C4-2B (cell line): Measurements from ENCODE around the gene METAP1D.
"Not testable (repeated sequence)": the region's sequence is repeated elsewhere in the genome, so short reads cannot be mapped to it uniquely, and the experiment has no call there.

Experiments
- H3K27ac ChIP-seq: fragments of 450-650 bp; 2 replicates; pipeline ENCODE4 v1.5.1; 2017
- ZFX ChIP-seq: fragments of 450-650 bp; IDR thresholded peaks from 2 replicates; pipeline ENCODE4 v1.6.1; 2017
- TF ChIP-seq, protein P1 (sequence below): fragments of 450-650 bp; conservative IDR thresholded peaks from 2 replicates; pipeline ENCODE4 v1.5.1; 2017; ENCODE audit warnings: mild to moderate bottlenecking

The METAP1D gene

GRCh38 chr2:172109256-172109987 is 109.7 kb downstream of the METAP1D start:
- no peak for TF ChIP-seq ZFX
- TF ChIP-seq, protein P1, sequence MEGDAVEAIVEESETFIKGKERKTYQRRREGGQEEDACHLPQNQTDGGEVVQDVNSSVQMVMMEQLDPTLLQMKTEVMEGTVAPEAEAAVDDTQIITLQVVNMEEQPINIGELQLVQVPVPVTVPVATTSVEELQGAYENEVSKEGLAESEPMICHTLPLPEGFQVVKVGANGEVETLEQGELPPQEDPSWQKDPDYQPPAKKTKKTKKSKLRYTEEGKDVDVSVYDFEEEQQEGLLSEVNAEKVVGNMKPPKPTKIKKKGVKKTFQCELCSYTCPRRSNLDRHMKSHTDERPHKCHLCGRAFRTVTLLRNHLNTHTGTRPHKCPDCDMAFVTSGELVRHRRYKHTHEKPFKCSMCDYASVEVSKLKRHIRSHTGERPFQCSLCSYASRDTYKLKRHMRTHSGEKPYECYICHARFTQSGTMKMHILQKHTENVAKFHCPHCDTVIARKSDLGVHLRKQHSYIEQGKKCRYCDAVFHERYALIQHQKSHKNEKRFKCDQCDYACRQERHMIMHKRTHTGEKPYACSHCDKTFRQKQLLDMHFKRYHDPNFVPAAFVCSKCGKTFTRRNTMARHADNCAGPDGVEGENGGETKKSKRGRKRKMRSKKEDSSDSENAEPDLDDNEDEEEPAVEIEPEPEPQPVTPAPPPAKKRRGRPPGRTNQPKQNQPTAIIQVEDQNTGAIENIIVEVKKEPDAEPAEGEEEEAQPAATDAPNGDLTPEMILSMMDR, result no peak
- H3K27ac ChIP-seq, result no peak overlapping the region

GRCh38 chr2:172109988-172110811 is 110.4 kb downstream of the METAP1D start:
- H3K27ac ChIP-seq, result no peak overlapping the region

DNA sequence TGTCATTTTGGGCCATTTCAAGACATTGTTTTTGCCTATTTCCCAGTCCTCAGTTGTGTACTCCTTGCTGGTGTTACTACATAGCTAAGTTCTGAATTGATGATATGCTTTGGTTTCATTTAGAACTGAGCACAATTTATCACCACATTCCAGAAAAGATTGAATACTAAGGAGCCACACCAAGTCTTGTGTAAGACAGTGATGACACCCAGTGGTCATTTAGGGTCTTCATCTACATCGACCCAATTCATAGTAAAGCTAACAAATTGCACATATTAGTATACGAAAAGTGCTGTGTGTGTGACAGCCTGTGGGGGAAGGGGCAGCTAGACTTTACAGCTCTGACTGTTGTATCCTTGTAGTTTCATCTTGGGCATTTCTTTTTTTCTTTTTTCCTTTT is 113.9 kb downstream of the METAP1D start:
- H3K27ac ChIP-seq, result no peak overlapping the region
- no peak for TF ChIP-seq ZFX
- TF ChIP-seq, protein P1, result peak; percentile 40

More at GRCh38 chr2:172109988-172110811, 110.4 kb downstream of the METAP1D start:
- TF ChIP-seq, protein P1, result no peak
- TF ChIP-seq ZFX, result no peak

- H3K27ac ChIP-seq, result not testable (repeated sequence)
Observed at GRCh38 chr2:172114176-172114575, 114.4 kb downstream of the METAP1D start.

GRCh38 chr2:172114579-172114978 is 114.8 kb downstream of the METAP1D start:
- TF ChIP-seq, protein P1, result no peak
- no peak for TF ChIP-seq ZFX

DNA sequence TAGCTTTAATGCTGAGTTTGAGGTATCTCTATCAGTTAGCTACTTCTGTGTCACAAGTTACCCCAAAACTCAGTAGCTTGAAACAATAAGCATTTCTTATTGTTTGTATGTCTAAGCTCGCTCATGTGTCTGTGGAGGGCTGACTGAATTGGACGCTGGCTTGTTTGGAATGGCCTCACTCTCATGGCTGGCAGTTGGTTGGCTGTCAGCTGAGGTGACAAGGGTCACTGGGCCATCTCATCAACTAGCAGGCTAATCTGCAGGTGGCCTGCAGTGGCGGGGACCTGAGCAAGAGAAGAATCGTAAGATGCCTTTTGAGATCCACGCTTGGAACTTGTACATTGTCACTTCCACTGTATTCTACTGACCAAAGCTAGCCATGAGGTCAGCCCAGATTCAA is 116.4 kb downstream of the METAP1D start:
- TF ChIP-seq ZFX, result no peak
- TF ChIP-seq, protein P1, result no peak
- no peak overlapping the region for H3K27ac ChIP-seq

More at GRCh38 chr2:172114579-172114978, 114.8 kb downstream of the METAP1D start:
- H3K27ac ChIP-seq, result no peak overlapping the region

DNA sequence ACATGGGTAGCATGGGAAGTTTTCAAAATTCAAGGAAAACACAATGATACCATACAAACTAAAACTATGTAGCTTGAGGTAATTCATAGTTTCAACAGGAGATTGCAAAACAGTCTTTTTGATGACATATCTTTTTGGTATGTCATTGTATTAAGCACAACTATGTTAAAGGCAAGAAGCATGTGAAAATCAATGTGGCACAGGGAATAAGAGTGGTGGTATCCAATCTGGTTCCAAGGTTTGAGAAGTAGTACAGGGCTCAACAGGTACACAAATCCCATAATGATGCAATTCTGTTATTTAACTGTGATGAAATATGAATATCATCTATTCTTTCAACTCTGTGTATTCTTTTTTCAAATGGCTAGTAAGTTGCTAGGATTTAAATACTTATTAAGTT is 119.3 kb downstream of the METAP1D start:
- TF ChIP-seq ZFX, result no peak
- TF ChIP-seq, protein P1, result no peak
- no peak overlapping the region for H3K27ac ChIP-seq
